HG02981 (cell line): ENCODE results near the gene MORN5.

Experiments
- ATAC-seq: cut with Tn5 transposase; IDR thresholded peaks from one replicate; pipeline ENCODE4 v1.9.1; 2021; ENCODE audit warnings: mild to moderate bottlenecking, moderate library complexity; ENCODE audit not compliant: unreplicated experiment

MORN5 gene

GRCh38 chr9:122213102-122213588 is 53.4 kb downstream of the MORN5 start:
- ATAC-seq, result no peak

GRCh38 chr9:122213589-122214413 is 54.1 kb downstream of the MORN5 start:
- ATAC-seq, result peak; percentile 51

GRCh38 chr9:122214507-122214906 is 54.8 kb downstream of the MORN5 start:
- ATAC-seq, result no peak

GRCh38 chr9:122215663-122216062 is 56.0 kb downstream of the MORN5 start:
- no peak for ATAC-seq

- no peak for ATAC-seq
Measured at GRCh38 chr9:122216138-122216797, 56.6 kb downstream of the MORN5 start.

GRCh38 chr9:122216798-122217418 is 57.2 kb downstream of the MORN5 start:
- no peak for ATAC-seq

GRCh38 chr9:122217640-122218039 is 57.9 kb downstream of the MORN5 start:
- ATAC-seq, result no peak

- ATAC-seq, result no peak
Measured at GRCh38 chr9:122218071-122218934, 58.6 kb downstream of the MORN5 start.

- ATAC-seq, result no peak
Measured at GRCh38 chr9:122218935-122219855, 59.5 kb downstream of the MORN5 start.

GRCh38 chr9:122219856-122220672 is 60.4 kb downstream of the MORN5 start:
- no peak for ATAC-seq

GRCh38 chr9:122220673-122221182 is 61.0 kb downstream of the MORN5 start:
- ATAC-seq, result no peak

- ATAC-seq, result no peak
Measured at GRCh38 chr9:122221183-122221811, 61.6 kb downstream of the MORN5 start.

GRCh38 chr9:122222791-122223190 is 63.1 kb downstream of the MORN5 start:
- no peak for ATAC-seq

- ATAC-seq, result no peak
Measured at GRCh38 chr9:122223435-122223834, 63.7 kb downstream of the MORN5 start.

- no peak for ATAC-seq
Measured at GRCh38 chr9:122225312-122226141, 65.8 kb downstream of the MORN5 start.

- no peak for ATAC-seq
Measured at GRCh38 chr9:122226142-122226757, 66.5 kb downstream of the MORN5 start.
